GM03348 (cell line): Measurements from ENCODE around the gene HSPBP1.

Experiments used
- DNase-seq: peaks from one replicate; pipeline ENCODE4 v3.0.0; 2012; ENCODE audit warnings: low spot score

Gene HSPBP1

GRCh38 chr19:55255618-55256423, 24.1 kb downstream of the HSPBP1 start:
- no peak for DNase-seq

DNA sequence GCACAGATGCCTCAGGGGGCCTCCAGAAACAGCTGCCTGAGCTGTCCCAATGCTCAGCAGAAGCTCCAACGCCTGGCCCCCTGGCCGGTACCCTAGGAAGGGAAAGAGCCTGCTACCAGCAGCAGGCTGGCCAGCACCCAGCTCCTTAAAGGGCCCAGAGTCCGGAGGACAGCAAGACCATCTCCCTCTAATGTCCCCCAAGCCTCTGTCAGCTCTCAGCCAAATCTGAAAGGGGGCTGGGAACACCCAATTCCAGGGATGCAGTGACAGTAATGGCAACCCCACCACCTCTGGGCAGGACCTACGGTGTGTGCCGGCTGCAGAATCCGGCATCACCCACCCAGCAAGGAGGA, 25.3 kb downstream of the HSPBP1 start:
- DNase-seq, result no peak

DNA sequence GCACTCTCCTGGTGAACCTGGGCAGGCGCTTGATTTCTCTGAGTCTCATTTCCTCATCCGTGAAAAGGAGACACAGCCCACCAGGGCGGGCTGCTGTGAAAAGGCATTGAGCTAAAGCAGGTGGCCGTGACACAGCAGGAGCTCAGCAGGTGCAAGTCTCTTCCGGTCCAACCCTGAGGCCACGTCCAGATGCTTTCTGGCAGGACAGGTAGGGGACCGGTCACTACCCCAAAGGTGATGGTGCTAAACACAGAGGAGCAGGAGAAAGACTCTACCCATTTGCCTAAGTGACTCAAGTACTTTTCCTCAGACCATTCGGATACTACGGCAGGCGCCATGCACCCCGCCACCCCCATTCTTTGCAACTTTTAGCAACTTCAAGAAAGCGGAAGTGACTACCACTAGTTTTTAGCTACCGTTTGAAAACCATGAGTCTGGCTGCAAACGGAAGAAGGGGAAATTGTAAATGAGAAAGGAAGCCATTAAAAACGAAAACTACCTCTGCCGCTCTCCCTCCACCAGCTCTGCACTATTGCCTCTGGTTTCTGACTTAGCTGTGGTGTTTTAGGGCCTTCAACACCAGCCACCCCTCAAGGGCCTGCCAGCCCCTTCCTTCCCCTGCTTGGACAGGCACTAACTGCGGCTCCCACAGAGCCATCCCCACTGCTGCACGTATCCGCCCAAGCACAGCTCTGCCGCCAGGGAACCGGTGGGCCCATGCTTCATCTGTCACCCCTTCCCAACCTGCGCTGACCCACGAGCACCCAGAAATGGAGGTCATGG, 25.9 kb downstream of the HSPBP1 start:
- no peak for DNase-seq

- DNase-seq, result no peak
These were observed 26.9 kb downstream of the HSPBP1 start for GRCh38 chr19:55252760-55253663.

DNA sequence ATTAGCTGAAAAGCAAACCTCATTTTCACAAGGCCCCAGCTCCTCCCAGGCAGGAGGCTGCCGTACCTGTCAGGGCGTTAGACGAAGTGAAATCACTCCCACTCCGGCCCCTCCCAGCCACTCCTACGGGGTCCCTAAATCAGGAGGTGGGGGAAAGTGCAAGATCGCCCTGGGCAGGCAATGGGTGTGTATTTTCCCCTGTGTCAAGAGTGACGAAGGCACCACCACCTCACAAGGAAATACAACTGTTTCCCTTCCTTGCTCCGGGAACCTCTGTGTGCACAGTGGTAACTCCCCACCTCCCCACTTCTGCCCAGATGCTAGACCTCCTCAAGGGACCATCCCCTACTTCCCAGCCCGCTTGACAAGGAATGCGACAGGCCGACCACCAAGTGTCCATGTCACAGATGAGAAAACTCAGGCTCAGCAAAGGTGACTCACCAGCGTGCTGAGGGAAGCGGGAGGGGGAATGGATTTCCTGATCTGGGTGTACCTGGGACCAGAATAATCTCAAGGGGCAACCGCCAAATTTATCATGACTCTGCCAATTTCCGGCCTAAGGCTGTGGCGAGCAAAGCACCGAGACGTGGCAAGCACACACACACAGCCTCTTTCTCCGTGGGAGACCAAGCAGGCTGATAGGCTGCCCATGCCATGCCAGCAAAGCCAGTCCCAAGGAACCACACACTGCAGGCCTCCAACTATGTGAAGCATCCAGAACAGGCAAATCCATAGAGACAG, 28.4 kb downstream of the HSPBP1 start:
- DNase-seq, result no peak

DNA sequence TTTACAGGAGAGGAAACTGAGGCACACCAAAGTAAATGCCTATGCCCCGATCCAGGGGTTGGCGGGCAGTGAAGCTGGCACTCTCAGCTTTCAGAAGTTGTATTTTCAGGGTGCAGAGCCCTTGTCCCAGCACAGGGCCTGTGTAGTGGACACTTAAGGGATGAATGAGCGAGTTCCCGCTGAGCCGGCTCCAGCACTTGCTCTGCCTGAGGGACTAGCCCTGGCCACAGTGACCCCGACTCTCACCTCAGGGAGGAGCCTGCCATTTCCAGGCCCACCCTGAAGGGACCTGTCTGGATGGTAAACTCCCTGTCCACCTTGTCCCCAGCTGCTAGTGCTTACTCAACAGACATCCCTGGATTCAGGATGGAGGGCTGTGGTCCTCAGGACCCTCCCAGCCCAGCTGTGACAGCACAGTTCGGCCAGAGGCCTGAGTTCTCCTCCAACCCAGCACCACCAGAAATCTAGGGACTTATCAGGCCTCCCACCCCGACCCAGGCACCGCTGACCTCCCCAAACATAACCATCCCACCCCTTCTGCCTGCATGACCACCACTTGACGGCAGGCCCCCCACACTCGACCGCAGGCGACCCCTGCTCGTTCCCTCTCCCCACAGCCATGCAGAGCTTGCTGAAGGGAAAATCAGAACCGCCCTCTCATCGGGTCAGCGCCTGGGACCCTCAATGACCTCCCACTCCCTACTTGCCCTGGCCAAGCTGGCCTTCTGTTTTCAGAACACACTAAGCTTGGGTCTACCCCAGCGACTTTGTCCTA, 29.5 kb downstream of the HSPBP1 start:
- DNase-seq, result no peak

- no peak for DNase-seq
These were observed 30.1 kb downstream of the HSPBP1 start for GRCh38 chr19:55249841-55250240.

GRCh38 chr19:55248704-55249103, 31.2 kb downstream of the HSPBP1 start:
- DNase-seq, result no peak

DNA sequence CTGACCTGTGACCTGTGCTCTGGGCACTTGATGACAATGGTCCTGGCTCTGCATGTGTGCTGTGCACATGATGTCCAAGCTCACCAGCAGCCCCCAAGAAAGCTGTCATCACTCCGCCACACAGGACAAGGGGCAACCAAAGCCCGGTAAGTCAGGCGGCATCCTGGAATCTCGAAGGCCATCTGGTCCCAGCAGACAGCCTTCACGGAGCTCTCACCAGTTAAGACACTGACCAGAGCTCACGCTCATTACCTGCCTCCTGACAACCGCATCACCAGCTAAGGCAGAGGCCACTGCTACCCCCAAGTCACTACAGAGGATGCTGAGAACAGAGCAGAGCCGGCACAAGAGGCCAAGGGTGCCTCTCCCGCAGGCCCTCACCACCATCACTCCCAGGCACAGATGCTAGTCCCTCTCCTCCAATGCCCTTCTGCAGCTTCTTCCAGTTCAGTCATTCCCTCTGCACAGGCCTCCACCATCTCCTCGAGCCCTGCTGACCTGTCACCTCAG, 31.7 kb downstream of the HSPBP1 start:
- DNase-seq, result no peak

GRCh38 chr19:55247621-55248099, 32.2 kb downstream of the HSPBP1 start:
- DNase-seq, result no peak

GRCh38 chr19:55246462-55247451, 33.2 kb downstream of the HSPBP1 start:
- DNase-seq, result no peak

DNA sequence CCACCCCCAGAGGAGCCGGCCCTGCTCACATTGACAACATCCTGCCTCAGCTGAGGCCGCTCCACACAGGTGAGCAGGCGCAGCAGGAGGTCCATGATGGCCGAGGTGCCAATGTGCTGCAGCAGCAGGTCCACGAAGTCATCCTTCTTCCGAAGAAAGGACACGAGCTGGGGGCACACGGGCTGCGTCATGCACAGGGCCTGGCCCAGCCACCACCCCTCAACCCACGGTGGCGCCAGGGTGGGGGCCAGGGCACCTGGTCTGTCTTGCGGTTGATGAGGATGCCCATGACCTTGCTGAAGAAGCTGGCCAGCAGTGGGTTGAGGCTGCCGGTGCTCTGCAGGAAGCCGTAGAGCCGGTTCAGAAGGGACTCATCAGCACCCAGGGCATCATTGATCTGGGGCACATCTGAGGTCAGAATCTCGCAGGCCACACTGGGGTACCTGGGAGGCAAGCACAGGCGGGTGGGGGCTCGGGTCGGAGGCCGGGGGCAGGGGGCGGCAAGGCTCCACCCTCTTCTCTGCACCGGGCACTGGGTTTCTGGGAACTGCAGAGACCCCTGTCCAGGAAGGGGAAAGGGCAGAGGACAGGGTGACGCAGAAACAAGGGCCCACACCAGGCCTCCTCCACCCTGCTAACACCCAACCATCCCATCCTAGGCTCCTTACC, 34.5 kb downstream of the HSPBP1 start:
- no peak for DNase-seq

DNA sequence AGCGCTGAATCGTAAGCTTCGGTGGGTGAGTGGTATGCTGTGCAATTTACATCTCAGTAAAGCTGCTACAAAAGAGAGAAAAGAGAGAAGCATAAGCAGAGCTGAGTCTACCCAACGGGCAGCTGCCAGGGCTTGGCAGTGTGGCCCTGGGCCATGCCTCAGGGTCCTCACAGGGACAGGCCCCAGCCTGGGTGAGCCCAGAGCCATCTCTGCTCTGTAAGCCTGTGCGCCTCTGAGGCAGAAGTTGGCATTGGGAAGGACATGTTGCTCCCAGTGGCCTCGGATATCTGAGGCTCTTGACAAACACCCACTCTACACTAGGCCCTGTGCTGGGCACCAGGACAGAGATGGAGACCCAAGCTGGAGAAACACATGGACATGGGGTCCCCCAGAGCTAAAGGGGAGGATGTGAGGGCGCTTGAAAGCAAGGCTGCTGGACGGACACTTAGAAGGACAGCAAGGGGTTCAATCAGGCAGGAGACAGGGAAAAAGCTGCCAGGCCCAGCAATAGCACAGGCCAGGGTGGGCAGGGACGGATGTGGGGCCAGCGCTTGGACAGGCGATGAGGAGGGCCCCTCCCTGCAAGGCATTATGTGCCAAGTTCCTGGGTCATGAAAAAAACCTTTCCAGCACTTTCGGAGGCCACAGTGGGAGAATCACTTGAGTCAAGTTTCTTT, 35.8 kb downstream of the HSPBP1 start:
- no peak for DNase-seq

- DNase-seq, result no peak
These were observed 37.4 kb downstream of the HSPBP1 start for GRCh38 chr19:55242517-55242916.

DNA sequence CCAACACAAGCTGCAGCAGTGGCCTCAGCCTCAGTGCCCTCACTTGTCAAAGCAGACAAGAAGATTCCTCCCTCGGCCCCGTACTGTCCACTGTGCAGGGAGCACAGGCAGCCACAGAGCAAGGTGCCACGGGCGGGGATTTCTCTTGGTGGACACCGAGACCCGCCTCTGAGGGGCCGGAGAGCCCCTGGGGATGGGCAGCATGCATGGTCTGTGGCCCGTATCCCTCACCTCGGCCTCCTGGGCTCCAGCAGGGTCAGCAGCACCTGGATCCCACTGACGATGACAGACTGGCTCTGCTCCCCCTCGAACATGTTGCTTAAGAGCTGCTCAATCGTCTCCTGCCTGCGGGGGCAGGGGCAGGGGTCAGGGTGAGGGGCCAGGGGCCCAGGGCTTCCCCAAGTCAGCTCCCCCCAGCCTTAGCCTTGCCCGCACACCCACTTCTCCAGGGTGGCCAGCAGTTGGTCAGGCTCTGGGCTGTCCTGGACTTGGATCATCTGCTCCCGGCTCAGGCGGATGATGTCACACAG, 37.9 kb downstream of the HSPBP1 start:
- no peak for DNase-seq

DNA sequence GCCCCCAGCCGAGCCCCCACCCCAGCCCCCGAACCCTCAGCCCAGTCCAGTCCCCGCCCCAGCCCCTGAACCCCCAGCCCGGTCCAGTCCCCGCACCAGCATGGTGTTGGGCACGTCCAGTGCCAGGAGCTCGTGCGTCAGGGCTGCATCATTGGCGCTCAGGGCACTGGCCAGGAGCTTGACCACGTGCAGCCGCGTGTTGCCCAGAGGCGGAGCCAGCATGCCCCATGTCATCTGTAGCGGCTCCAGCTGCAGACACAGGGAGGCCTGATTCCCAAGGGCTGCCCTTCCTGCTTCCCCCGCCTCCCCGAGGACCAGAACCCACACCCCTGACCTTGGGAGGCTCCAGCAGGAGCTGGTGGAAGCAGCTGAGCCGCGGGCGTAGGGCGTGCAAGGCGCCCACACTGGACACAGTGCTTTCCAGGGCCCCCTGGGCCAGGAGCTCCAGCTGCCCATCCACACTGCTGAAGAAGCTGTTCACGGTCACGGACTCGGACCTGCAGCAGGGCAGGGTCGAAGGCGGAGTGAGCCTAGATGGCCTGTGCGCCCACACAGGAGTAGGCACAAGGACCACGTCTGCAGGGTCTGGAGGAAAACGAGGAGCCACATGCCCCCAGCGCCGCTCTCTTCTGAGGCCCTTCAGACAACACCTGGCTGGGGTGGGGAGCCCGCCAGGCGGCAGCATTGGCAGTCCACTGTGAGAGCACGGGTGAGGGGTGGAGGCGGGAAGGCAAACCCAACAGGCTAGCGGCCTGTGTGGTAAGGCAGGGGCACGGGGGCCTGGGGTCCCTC, 38.6 kb downstream of the HSPBP1 start:
- no peak for DNase-seq

DNA sequence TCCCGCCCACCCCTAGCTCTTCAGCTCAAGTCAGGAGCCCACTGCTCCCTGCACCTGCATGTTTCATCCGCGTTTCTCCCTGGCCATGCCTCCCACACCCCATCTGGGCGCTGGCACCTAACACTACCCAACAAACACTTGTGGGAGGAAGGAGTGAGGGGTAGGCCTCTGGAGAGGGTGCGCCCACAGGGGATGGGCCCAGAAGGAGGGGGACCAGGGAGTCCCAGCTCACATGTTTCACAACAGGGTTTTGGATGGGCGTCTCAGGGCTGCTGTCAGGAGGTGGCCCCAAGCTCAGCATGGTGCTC, 39.2 kb downstream of the HSPBP1 start:
- no peak for DNase-seq
